OCI-LY3 (cell line): Measurements from ENCODE around the gene NLGN1.

Experiments used
- H2AFZ ChIP-seq: fragments of 200-600, 300-600 bp; shearing (Covaris generic); 2 replicates; pipeline ENCODE4 v1.6.0; 2014; ENCODE audit warnings: antibody characterized with exemption, low read depth, low read length
- H3K27ac ChIP-seq: fragments of 200-600, 300-600 bp; sonication (generic); 2 replicates; pipeline ENCODE4 v1.5.1; 2014; ENCODE audit warnings: mild to moderate bottlenecking, low read length, moderate library complexity, mixed read lengths
- H3K27me3 ChIP-seq: fragments of 200-600, 300-600 bp; sonication (generic); 2 replicates; pipeline ENCODE4 v1.6.1; 2014; ENCODE audit warnings: low read depth, low read length, mixed read lengths
- H3K36me3 ChIP-seq: fragments of 200-600, 300-600 bp; sonication (generic); replicated peaks from 2 replicates; pipeline ENCODE3; 2014; ENCODE audit warnings: low read depth, low read length, mixed read lengths
- H3K4me1 ChIP-seq: fragments of 300-600, 200-600 bp; sonication (generic); 2 replicates; pipeline ENCODE4 v1.6.1; 2014; ENCODE audit warnings: low read length, mixed read lengths
- H3K4me2 ChIP-seq: fragments of 200-600, 300-600 bp; sonication (generic); 2 replicates; pipeline ENCODE4 v1.6.1; 2014; ENCODE audit warnings: low read length, mixed read lengths
- H3K4me3 ChIP-seq: fragments of 300-600, 200-600 bp; sonication (generic); 2 replicates; pipeline ENCODE4 v1.5.1; 2014; ENCODE audit warnings: antibody characterized with exemption, mild to moderate bottlenecking, low read length, moderate library complexity
- H3K79me2 ChIP-seq: fragments of 300-600, 200-600 bp; shearing (Covaris generic); 2 replicates; pipeline ENCODE4 v1.6.1; 2014; ENCODE audit warnings: mild to moderate bottlenecking, low read length, mixed read lengths
- H3K9ac ChIP-seq: fragments of 300-600, 200-600 bp; shearing (Covaris generic); 2 replicates; pipeline ENCODE4 v1.6.0; 2014; ENCODE audit warnings: mild to moderate bottlenecking, low read length, moderate library complexity
- H3K9me3 ChIP-seq: fragments of 200-600, 300-600 bp; shearing (Covaris generic); 2 replicates; pipeline ENCODE4 v1.6.1; 2014; ENCODE audit warnings: low read length, mixed read lengths; ENCODE audit not compliant: insufficient read depth
- H4K20me1 ChIP-seq: fragments of 200-600, 300-600 bp; sonication (generic); 2 replicates; pipeline ENCODE4 v1.6.1; 2016; ENCODE audit warnings: low read length, mixed read lengths; ENCODE audit not compliant: insufficient read depth
- EZH2phosphoT487 ChIP-seq: fragments of 200-600 bp; shearing (Covaris generic); IDR thresholded peaks from 2 replicates; pipeline ENCODE4 v1.6.1; 2018; ENCODE audit warnings: antibody characterized with exemption, mixed run types, low read depth
- TF ChIP-seq, protein P1 (sequence below): fragments of 200-600, 300-600 bp; sonication (generic); IDR thresholded peaks from 2 replicates; pipeline ENCODE4 v1.5.1; 2014; ENCODE audit warnings: antibody characterized with exemption, low read length, low read depth

The NLGN1 gene

DNA sequence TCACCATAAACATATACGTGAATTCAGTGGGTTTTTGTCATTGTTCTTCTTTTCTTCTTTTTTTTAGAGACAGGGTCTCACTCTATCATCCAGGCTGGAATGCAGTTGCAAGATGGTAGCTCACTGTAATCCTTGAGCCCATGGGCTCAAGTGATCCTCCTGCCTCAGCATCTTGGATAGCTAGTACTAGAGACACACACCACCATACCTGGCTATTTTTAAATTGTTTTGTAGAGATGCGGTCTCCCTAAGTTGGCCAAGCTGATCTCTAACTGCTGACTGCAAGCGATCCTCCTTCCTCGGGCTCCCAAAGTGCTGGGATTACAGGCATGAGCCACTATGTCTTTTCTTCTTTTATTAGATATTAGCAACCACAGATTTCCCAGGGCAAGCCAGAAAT is 220.6 kb downstream of the NLGN1 start:
- H3K36me3 ChIP-seq, result no peaks in the 10 kb centered on the region
- H3K79me2 ChIP-seq, result no peaks in the 10 kb centered on the region
- H3K9me3 ChIP-seq, result no peaks in the 10 kb centered on the region
- no peaks in the 10 kb centered on the region for H4K20me1 ChIP-seq
- no peak overlapping the region for H3K27ac ChIP-seq
- H3K4me2 ChIP-seq, result no peak overlapping the region
- no peak overlapping the region for H2AFZ ChIP-seq
- H3K27me3 ChIP-seq, result no peaks in the 10 kb centered on the region
- H3K4me3 ChIP-seq, result no peak overlapping the region
- TF ChIP-seq, protein P1, sequence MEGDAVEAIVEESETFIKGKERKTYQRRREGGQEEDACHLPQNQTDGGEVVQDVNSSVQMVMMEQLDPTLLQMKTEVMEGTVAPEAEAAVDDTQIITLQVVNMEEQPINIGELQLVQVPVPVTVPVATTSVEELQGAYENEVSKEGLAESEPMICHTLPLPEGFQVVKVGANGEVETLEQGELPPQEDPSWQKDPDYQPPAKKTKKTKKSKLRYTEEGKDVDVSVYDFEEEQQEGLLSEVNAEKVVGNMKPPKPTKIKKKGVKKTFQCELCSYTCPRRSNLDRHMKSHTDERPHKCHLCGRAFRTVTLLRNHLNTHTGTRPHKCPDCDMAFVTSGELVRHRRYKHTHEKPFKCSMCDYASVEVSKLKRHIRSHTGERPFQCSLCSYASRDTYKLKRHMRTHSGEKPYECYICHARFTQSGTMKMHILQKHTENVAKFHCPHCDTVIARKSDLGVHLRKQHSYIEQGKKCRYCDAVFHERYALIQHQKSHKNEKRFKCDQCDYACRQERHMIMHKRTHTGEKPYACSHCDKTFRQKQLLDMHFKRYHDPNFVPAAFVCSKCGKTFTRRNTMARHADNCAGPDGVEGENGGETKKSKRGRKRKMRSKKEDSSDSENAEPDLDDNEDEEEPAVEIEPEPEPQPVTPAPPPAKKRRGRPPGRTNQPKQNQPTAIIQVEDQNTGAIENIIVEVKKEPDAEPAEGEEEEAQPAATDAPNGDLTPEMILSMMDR, result no peak
- no peak for TF ChIP-seq EZH2phosphoT487
- no peaks in the 10 kb centered on the region for H3K4me1 ChIP-seq
- no peak overlapping the region for H3K9ac ChIP-seq

GRCh38 chr3:173618703-173619102 is 221.2 kb downstream of the NLGN1 start:
- Histone ChIP-seq H3K4me2 (no peak overlapping the region), H3K27ac (no peak overlapping the region), H3K36me3 (no peaks in the 10 kb centered on the region), H4K20me1 (no peaks in the 10 kb centered on the region), H3K79me2 (no peaks in the 10 kb centered on the region), H3K4me1 (no peaks in the 10 kb centered on the region), H3K9me3 (no peaks in the 10 kb centered on the region), H3K4me3 (no peak overlapping the region), H3K9ac (no peak overlapping the region), H3K27me3 (no peaks in the 10 kb centered on the region), H2AFZ (no peak overlapping the region)
- no peak for TF ChIP-seq EZH2phosphoT487
- TF ChIP-seq, protein P1, result no peak

GRCh38 chr3:173622166-173622565 is 224.6 kb downstream of the NLGN1 start:
- H3K27me3 ChIP-seq, result no peaks in the 10 kb centered on the region
- H3K9ac ChIP-seq, result no peak overlapping the region
- H3K79me2 ChIP-seq, result no peaks in the 10 kb centered on the region
- no peaks in the 10 kb centered on the region for H3K36me3 ChIP-seq
- H3K4me2 ChIP-seq, result no peak overlapping the region
- H3K4me1 ChIP-seq, result no peaks in the 10 kb centered on the region
- no peaks in the 10 kb centered on the region for H4K20me1 ChIP-seq
- H3K9me3 ChIP-seq, result no peaks in the 10 kb centered on the region
- TF ChIP-seq, protein P1, result no peak
- no peak for TF ChIP-seq EZH2phosphoT487
- no peak overlapping the region for H3K4me3 ChIP-seq
- no peak overlapping the region for H2AFZ ChIP-seq
- H3K27ac ChIP-seq, result no peak overlapping the region

GRCh38 chr3:173624086-173624485 is 226.5 kb downstream of the NLGN1 start:
- Histone ChIP-seq H3K27me3 (no peaks in the 10 kb centered on the region), H3K9me3 (no peaks in the 10 kb centered on the region), H2AFZ (no peak overlapping the region), H3K27ac (no peak overlapping the region), H3K9ac (no peak overlapping the region), H3K36me3 (no peaks in the 10 kb centered on the region), H4K20me1 (no peaks in the 10 kb centered on the region), H3K4me3 (no peak overlapping the region), H3K4me1 (no peaks in the 10 kb centered on the region), H3K4me2 (no peak overlapping the region), H3K79me2 (no peaks in the 10 kb centered on the region)
- TF ChIP-seq, protein P1, result no peak
- TF ChIP-seq EZH2phosphoT487, result no peak
